KG1 (cell line): ENCODE results near the gene CACNB1.
"Not testable (repeated sequence)": the region's sequence is repeated elsewhere in the genome, so short reads cannot be mapped to it uniquely, and the experiment has no call there.

Experiments used
- DNase-seq: peaks from one replicate; lab custom pipeline; 2025; lab: John Stamatoyannopoulos, UW

CACNB1 gene

GRCh38 chr17:39151150-39151942, 46.1 kb downstream of the CACNB1 start, which contains the start of gene PLXDC1:
TSS of gene PLXDC1 (minus strand) at chr17:39151637. CDS start at chr17:39151437, 200 bp downstream.
- DNase-seq, result no peak

GRCh38 chr17:39150795-39151149, 46.7 kb downstream of the CACNB1 start:
- no peak for DNase-seq

GRCh38 chr17:39150104-39150634, 47.3 kb downstream of the CACNB1 start:
- DNase-seq, result no peak

GRCh38 chr17:39147221-39148185, 50.0 kb downstream of the CACNB1 start:
- DNase-seq, result no peak

GRCh38 chr17:39146273-39146672, 51.2 kb downstream of the CACNB1 start:
- no peak for DNase-seq

GRCh38 chr17:39145143-39145542, 52.3 kb downstream of the CACNB1 start:
- no peak for DNase-seq

- DNase-seq, result no peak
Observed at GRCh38 chr17:39144416-39144840, 53.0 kb downstream of the CACNB1 start.

GRCh38 chr17:39143552-39144093, 53.8 kb downstream of the CACNB1 start:
- no peak for DNase-seq

- DNase-seq, result no peak
Observed at GRCh38 chr17:39141915-39142664, 55.4 kb downstream of the CACNB1 start.

GRCh38 chr17:39141294-39141693, 56.2 kb downstream of the CACNB1 start:
- no peak for DNase-seq

GRCh38 chr17:39139561-39139960, 57.9 kb downstream of the CACNB1 start:
- no peak for DNase-seq

- no peak for DNase-seq
Observed at GRCh38 chr17:39139161-39139511, 58.3 kb downstream of the CACNB1 start.

- DNase-seq, result no peak
Observed at GRCh38 chr17:39138431-39139160, 58.9 kb downstream of the CACNB1 start.

- DNase-seq, result no peak
Observed at GRCh38 chr17:39134878-39135277, 62.6 kb downstream of the CACNB1 start.

GRCh38 chr17:39132192-39132610, 65.3 kb downstream of the CACNB1 start:
- DNase-seq, result no peak

- no peak for DNase-seq
Observed at GRCh38 chr17:39131616-39132015, 65.9 kb downstream of the CACNB1 start.

- DNase-seq, result no peak
Observed at GRCh38 chr17:39130205-39130604, 67.3 kb downstream of the CACNB1 start.

GRCh38 chr17:39129544-39129943, 67.9 kb downstream of the CACNB1 start:
- DNase-seq, result not testable (repeated sequence)

GRCh38 chr17:39126436-39126835, 71.0 kb downstream of the CACNB1 start:
- DNase-seq, result no peak

- no peak for DNase-seq
Observed at GRCh38 chr17:39125143-39125875, 72.2 kb downstream of the CACNB1 start.
